ENCODE results near the gene CACNA1F.

DNA sequence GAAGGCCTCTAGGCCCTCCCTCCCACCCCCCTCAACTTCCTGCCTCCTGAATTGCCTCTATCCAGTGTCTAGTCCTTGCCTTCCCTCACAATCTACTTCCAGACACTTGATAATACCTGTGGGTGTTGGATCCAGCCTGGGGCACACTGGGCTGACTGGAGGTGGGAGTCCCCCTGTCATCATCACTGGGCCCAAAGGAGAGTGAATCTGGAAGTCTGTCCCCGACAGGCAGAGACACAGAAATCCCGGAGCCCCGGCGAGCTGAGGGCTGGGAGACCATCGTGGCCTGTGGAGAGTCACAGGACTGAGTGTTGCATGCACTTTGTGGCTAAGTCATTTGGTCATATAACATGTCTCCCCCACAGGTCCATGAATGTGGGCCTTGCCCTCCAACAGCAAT is 24.7 kb downstream of the CACNA1F start:
- TF ChIP-seq EZH2 (IDR thresholded peaks at IDR 0.05; ENCODE audit: borderline replicate concordance, low read length) (no peak), CTCF (conservative IDR thresholded peaks at IDR 0.05 in 1 of 2, IDR thresholded peaks at IDR 0.05 in 1 of 2; ENCODE audit: extremely low read depth in 1 of 2, insufficient read depth in 1 of 2, low read depth in 1 of 2, low read length in 2 of 2) (no peak)

Measured in mammary epithelial cell (primary cell).